ENCODE measurements around the gene MAST4.

- TF ChIP-seq CTCF (optimal IDR thresholded peaks at IDR 0.05 in 1 of 3, IDR thresholded peaks at IDR 0.05 in 1 of 3, conservative IDR thresholded peaks at IDR 0.05 in 1 of 3; ENCODE audit: extremely low read depth in 1 of 3, insufficient read depth in 2 of 3, low read length in 3 of 3) (no peak), EZH2 (IDR thresholded peaks at IDR 0.05; ENCODE audit: low read length) (no peak)
These were observed 146.7 kb downstream of the MAST4 start for GRCh38 chr5:66742896-66743247.

All from keratinocyte (primary cell).